ENCODE measurements around the gene ARFGEF3.

Gene ARFGEF3

DNA sequence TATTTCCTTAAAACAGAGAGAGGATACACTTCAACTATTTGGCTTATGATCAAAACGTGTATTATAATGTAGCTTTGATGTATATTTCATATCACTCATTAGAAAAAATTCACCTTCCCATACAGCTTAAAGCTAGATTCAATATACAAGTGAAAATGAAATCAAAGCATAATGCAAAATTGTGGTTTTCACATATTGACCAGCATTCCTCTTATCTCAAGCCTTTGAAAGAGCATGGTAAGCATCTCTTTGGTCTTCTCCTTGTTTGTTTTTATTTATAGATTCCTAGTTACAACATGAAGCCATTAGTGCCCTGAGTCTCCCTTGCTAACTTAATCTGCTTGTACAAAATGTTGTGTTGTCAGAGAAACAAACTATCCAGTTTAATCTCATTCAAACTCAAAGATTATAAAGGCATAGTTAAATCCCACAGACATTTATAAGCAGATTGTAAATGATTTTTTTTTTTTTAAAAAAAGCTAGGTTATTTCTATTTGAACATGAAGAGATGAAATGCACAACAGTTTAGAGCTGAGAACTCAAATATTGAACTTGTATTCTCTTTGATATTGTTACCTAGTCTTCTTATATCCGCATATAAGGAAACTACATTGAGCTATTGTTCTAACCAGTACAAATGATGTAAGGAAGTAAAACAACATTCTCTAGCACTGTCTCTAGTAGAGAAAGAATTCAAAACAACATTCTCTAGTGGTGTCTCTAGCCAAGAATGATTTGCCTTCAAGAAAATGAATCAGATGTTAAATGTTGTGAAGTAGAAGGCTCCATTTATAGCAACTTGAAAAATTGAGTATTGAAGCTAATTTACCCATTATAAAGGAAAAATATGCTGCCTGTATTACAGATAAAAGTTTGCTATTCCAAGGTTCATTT, 184.8 kb downstream of the ARFGEF3 start:
- TF ChIP-seq SIN3A (IDR thresholded peaks at IDR 0.05; ENCODE audit: borderline replicate concordance, insufficient read depth, low read length) = no peak
- TF ChIP-seq TAF1 (IDR thresholded peaks at IDR 0.05; ENCODE audit: borderline replicate concordance, insufficient read depth, low read length) = no peak
- TF ChIP-seq POLR2AphosphoS5 (IDR thresholded peaks at IDR 0.05; ENCODE audit: low read depth, low read length) = no peak
- TF ChIP-seq FOXP2 (optimal IDR thresholded peaks at IDR 0.05; ENCODE audit: borderline replicate concordance, extremely low read depth, extremely low read length, insufficient read depth) = no peak
- TF ChIP-seq, protein P1, sequence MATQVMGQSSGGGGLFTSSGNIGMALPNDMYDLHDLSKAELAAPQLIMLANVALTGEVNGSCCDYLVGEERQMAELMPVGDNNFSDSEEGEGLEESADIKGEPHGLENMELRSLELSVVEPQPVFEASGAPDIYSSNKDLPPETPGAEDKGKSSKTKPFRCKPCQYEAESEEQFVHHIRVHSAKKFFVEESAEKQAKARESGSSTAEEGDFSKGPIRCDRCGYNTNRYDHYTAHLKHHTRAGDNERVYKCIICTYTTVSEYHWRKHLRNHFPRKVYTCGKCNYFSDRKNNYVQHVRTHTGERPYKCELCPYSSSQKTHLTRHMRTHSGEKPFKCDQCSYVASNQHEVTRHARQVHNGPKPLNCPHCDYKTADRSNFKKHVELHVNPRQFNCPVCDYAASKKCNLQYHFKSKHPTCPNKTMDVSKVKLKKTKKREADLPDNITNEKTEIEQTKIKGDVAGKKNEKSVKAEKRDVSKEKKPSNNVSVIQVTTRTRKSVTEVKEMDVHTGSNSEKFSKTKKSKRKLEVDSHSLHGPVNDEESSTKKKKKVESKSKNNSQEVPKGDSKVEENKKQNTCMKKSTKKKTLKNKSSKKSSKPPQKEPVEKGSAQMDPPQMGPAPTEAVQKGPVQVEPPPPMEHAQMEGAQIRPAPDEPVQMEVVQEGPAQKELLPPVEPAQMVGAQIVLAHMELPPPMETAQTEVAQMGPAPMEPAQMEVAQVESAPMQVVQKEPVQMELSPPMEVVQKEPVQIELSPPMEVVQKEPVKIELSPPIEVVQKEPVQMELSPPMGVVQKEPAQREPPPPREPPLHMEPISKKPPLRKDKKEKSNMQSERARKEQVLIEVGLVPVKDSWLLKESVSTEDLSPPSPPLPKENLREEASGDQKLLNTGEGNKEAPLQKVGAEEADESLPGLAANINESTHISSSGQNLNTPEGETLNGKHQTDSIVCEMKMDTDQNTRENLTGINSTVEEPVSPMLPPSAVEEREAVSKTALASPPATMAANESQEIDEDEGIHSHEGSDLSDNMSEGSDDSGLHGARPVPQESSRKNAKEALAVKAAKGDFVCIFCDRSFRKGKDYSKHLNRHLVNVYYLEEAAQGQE (IDR thresholded peaks at IDR 0.05; ENCODE audit: insufficient read depth in 1 of 2, low read depth in 2 of 2, low read length in 2 of 2) = no peak

DNA sequence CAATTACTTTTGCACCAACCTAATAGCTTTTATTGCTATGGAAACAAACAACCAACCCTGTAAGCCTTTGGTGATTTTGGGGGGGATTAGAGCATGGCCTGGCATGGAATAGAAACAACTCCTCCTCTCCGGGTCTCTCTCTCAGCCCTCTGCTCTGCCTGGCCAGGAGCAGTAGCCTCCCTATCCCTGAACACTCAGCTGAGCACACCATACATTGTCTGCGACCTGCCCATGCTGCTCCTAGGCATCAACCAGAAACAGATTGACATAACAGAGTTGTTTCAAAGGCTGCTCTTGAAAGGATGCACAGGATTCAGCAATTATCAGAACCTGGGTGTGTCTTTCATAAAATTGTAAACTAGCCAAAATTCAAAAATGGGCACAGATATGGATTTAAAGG, 186.1 kb downstream of the ARFGEF3 start:
- TF ChIP-seq, protein P1 (IDR thresholded peaks at IDR 0.05; ENCODE audit: insufficient read depth in 1 of 2, low read depth in 2 of 2, low read length in 2 of 2) = no peak
- no peak for TF ChIP-seq POLR2AphosphoS5 (IDR thresholded peaks at IDR 0.05; ENCODE audit: low read depth, low read length)
- no peak for TF ChIP-seq FOXP2 (optimal IDR thresholded peaks at IDR 0.05; ENCODE audit: borderline replicate concordance, extremely low read depth, extremely low read length, insufficient read depth)
- no peak for TF ChIP-seq SIN3A (IDR thresholded peaks at IDR 0.05; ENCODE audit: borderline replicate concordance, insufficient read depth, low read length)
- TF ChIP-seq TAF1 (IDR thresholded peaks at IDR 0.05; ENCODE audit: borderline replicate concordance, insufficient read depth, low read length) = no peak

DNA sequence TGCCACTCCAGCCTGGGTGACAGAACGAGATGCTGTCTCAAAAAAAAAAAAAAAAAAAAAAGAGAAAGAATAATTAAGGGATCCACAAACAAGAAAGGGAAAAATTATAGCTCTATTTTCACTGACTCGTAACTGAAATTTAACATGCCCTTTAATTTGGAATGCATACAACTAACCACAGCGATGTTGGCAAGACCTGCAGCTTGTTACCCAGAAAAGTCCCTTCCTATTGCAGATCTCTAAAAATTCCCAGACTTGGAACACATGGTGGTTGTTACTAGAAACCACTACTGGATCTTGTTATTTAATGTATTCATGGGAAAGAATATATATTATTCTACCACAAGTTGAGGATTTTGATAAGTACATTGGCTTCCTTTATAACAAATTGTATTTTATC, 188.2 kb downstream of the ARFGEF3 start:
- TF ChIP-seq FOXP2 (optimal IDR thresholded peaks at IDR 0.05; ENCODE audit: borderline replicate concordance, extremely low read depth, extremely low read length, insufficient read depth) (no peak), SIN3A (IDR thresholded peaks at IDR 0.05; ENCODE audit: borderline replicate concordance, insufficient read depth, low read length) (no peak), TAF1 (IDR thresholded peaks at IDR 0.05; ENCODE audit: borderline replicate concordance, insufficient read depth, low read length) (no peak), POLR2AphosphoS5 (IDR thresholded peaks at IDR 0.05; ENCODE audit: low read depth, low read length) (no peak)
- TF ChIP-seq, protein P1 (IDR thresholded peaks at IDR 0.05; ENCODE audit: insufficient read depth in 1 of 2, low read depth in 2 of 2, low read length in 2 of 2) = no peak

DNA sequence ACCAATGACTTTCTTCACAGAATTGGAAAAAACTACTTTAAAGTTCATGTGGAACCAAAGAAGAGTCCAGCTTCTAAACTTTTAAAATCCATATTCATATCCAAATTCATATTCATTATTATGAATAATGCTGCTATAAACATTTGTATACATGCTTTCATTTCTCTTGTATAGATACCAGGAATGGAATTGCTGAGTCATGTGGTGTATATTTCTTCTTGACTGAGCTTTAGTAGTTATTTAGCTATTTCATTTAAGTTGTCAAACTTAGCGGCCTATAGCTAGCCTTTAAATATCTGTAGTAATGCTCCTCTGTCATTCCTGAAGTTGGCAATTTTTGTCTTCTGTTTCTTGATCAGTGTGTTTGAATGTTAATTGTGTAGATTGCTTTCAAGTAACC, 196.2 kb downstream of the ARFGEF3 start:
- TF ChIP-seq SIN3A (IDR thresholded peaks at IDR 0.05; ENCODE audit: borderline replicate concordance, insufficient read depth, low read length) (no peak), TAF1 (IDR thresholded peaks at IDR 0.05; ENCODE audit: borderline replicate concordance, insufficient read depth, low read length) (no peak), FOXP2 (optimal IDR thresholded peaks at IDR 0.05; ENCODE audit: borderline replicate concordance, extremely low read depth, extremely low read length, insufficient read depth) (no peak), POLR2AphosphoS5 (IDR thresholded peaks at IDR 0.05; ENCODE audit: low read depth, low read length) (no peak)
- TF ChIP-seq, protein P1 (IDR thresholded peaks at IDR 0.05; ENCODE audit: insufficient read depth in 1 of 2, low read depth in 2 of 2, low read length in 2 of 2) = no peak
